ENCODE data around the gene DNAH5.

DNA sequence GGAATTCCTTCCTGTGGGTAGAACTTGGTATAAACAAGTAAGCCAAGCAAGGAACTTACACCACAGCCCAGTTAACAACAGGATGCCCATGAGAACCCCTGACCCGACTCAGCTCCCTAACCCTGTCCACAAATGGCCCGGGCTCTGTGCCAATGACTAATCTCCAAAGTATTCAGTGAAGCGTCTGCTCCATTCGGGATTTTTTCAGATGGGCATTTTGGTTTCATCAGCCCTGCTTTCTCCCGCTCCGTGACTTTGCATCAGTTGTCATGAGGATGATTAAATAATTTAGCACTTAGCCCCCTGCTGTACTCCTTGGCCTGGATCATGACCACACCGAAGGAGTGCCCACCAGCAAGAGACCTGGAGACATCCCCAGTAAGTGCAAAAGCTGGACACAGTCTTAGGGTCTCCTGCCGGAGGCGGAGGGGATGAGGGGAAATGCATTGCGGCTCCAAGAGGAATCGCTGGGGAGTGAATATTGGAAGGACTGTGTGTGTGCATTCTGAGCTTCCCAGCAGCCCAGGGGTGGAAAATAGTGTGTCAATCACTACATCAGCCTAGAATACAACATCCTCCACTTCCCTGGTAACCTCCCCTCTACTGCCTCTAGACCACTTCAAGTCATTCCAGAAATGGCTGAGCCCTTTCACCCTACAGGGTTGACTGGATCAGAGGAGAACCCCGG, 41.4 kb upstream of the DNAH5 start:
- TF ChIP-seq, protein P1, sequence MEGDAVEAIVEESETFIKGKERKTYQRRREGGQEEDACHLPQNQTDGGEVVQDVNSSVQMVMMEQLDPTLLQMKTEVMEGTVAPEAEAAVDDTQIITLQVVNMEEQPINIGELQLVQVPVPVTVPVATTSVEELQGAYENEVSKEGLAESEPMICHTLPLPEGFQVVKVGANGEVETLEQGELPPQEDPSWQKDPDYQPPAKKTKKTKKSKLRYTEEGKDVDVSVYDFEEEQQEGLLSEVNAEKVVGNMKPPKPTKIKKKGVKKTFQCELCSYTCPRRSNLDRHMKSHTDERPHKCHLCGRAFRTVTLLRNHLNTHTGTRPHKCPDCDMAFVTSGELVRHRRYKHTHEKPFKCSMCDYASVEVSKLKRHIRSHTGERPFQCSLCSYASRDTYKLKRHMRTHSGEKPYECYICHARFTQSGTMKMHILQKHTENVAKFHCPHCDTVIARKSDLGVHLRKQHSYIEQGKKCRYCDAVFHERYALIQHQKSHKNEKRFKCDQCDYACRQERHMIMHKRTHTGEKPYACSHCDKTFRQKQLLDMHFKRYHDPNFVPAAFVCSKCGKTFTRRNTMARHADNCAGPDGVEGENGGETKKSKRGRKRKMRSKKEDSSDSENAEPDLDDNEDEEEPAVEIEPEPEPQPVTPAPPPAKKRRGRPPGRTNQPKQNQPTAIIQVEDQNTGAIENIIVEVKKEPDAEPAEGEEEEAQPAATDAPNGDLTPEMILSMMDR (conservative IDR thresholded peaks at IDR 0.05): no peak
- TF ChIP-seq EZH2 (IDR thresholded peaks at IDR 0.05; ENCODE audit: low read depth): no peak

Data from PC-9 (cell line).